Right kidney (tissue), 9 donors: ENCODE data around the gene RHBDD3.

Experiments used
- DNase-seq: peaks from one replicate; pipeline ENCODE4 v3.0.0-alpha.2; 2016
- long read RNA-seq, 8 donors: transcript quantifications; one replicate each; lab custom pipeline, GENCODE V29; 2026

RHBDD3 gene
- long read RNA-seq, donor 1, transcript RHBDD3-206 (3 exons, 999 nt), result major isoform, 9 of 18 reads
- long read RNA-seq, donor 1, transcript RHBDD3-201 (7 exons, 1,794 nt), result major isoform, 9 of 18 reads
- long read RNA-seq, donor 1, partial matches to known transcripts, result 0 of 18 reads
- long read RNA-seq, donor 1, other reads (novel, unspliced or antisense), result 0 of 18 reads
- long read RNA-seq, donor 2, transcript RHBDD3-206 (3 exons, 999 nt), result major isoform, 6 of 9 reads
- long read RNA-seq, donor 2, partial matches to known transcripts, result 0 of 9 reads
- long read RNA-seq, donor 2, other reads (novel, unspliced or antisense), result 0 of 9 reads
- long read RNA-seq, donor 3, transcript RHBDD3-201 (7 exons, 1,794 nt), result major isoform, 5 of 8 reads
- long read RNA-seq, donor 3, partial matches to known transcripts, result 0 of 8 reads
- long read RNA-seq, donor 3, other reads (novel, unspliced or antisense), result 0 of 8 reads
- long read RNA-seq, donor 4, partial matches to known transcripts, result 275 of 310 reads
- long read RNA-seq, donor 4, other reads (novel, unspliced or antisense), result 29 of 310 reads
- long read RNA-seq, donor 5, transcript RHBDD3-206 (3 exons, 999 nt), result major isoform, 7 of 10 reads
- long read RNA-seq, donor 5, partial matches to known transcripts, result 0 of 10 reads
- long read RNA-seq, donor 5, other reads (novel, unspliced or antisense), result 0 of 10 reads
- long read RNA-seq, donor 6, transcript RHBDD3-206 (3 exons, 999 nt), result major isoform, 5 of 8 reads
- long read RNA-seq, donor 6, partial matches to known transcripts, result 0 of 8 reads
- long read RNA-seq, donor 6, other reads (novel, unspliced or antisense), result 0 of 8 reads
- long read RNA-seq, donor 7, transcript RHBDD3-201 (7 exons, 1,794 nt), result minor isoform, 5 of 25 reads
- long read RNA-seq, donor 7, transcript RHBDD3-206 (3 exons, 999 nt), result major isoform, 20 of 25 reads
- long read RNA-seq, donor 7, partial matches to known transcripts, result 0 of 25 reads
- long read RNA-seq, donor 7, other reads (novel, unspliced or antisense), result 0 of 25 reads
- long read RNA-seq, donor 8, transcript RHBDD3-201 (7 exons, 1,794 nt), result minor isoform, 5 of 12 reads
- long read RNA-seq, donor 8, transcript RHBDD3-206 (3 exons, 999 nt), result major isoform, 7 of 12 reads
- long read RNA-seq, donor 8, partial matches to known transcripts, result 0 of 12 reads
- long read RNA-seq, donor 8, other reads (novel, unspliced or antisense), result 0 of 12 reads

DNA sequence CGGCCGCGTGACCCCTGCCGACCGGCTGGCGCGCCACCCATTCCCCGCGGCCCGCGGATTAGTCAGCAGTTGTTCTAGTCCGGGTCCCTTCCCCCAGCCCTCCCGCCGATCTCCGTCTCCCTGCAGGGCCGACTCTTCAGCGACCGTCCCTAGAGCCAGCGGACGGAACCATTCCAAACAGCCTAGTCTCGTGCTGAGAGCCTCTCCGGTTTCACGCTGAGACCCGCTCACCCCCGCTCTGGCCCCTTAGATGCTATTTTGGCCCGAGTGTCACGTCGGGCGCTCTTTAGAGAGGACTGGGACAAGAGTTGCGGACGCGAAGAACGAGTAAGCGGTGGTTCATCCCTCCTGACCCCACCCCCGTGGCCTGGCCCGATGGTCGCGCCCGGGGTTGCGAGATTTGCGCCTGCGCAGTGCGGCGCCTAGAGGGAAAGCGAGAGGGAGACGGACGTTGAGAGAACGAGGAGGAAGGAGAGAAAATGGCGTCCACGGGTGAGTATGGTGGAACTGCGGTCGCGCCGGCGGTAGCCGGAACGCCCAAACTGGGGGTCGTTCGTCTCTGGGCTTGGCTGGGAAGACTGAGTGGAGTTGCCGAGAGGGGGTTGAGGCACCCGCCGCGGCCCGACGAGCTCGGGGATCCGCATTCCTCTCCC is at the start of gene RHBDD3, which contains the start of gene EWSR1:
Gene RHBDD3, minus strand, starts transcription at position 124 of the 653 bp plus-strand sequence. CDS start 2,355 bp downstream, outside the sequence.
Gene EWSR1, plus strand, starts transcription at position 411 of the 653 bp plus-strand sequence. Its CDS starts 69 bp downstream, at position 480.
- DNase-seq, result peak; percentile 99

GRCh38 chr22:29316141-29316828 is 48.5 kb upstream of the RHBDD3 start:
- DNase-seq, result no peak

DNA sequence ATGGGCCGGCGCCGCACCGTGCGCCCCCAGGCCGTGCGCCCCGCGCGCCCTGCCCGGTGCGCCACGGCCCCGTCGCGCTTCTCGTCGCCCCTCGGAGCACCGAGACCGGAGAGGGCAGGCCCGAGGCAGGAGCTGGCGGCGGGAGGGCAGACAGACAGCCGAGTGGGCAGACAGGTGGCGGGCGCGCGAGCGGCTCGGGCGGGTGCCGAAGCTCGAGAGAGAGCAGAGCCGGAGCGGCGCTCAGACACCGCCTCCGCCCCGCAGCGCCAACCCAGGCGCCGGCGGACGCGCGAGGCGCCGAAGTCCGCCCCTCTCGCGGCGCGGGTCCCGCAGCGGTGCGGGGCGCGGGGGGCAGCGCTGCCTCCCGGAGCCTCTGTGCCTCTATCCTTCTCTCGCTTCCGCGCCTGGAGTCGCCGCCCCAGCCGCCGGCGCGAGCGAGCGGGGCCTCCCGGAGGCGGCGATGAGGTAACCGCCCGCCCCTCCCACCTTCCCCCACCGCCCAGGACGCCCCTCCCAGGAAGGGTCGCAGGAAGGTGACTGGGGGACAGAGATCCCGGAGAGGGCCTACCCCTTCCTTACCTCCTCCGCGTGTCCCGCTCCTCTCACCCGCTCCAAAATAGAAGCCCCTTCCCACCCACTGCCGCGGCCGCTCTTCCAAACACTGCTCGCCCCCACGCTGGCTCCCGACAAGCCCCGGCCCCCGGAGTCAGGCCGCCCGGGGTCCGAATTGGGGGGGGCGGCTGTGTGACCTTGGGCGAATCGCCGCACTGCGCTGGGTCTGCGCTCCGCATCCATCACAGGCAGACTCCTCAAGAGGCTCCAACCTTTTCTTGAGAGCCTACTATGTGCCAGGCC is 47.7 kb upstream of the RHBDD3 start, which contains the start of gene RASL10A:
Gene RASL10A, minus strand, starts transcription at position 412 of the 855 bp plus-strand sequence. CDS start 451 bp downstream, outside the sequence.
- peak; percentile 61 for DNase-seq

DNA sequence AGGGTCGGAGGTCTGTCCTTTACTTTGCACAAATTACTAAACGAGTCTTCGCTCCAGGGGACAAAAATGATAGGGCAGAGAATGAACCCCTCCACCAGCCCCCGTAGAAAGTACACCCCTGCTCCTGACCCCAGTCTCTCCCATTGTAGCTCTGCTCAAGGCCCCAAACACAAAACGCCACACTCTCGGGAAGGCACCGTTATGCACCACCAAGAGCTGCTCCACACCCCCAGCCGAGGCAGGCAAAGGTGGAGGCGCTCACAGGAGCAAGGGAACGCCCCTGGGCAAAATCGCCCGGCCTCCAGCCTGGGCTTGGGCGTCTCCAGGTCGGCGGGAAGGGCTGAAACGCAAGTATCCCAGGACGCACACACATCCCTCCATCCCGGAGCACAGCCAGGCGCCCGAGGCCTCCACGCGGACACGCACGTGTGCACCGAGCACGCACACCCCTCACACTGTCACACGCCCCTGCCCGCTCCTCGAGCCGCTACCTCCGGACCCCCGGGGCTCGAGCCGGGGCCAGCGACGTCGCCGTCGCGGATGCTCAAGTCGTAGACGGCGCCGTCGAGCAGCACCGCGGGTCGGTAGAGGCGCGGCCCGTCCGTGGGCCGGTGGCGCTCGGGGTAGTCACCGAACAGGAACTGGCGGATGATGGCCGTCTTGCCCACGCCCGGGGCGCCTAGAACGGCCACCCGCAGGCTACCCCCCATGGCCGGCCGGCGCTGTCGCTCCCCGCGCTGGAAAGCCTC is 46.9 kb upstream of the RHBDD3 start:
- peak; percentile 61 for DNase-seq

DNA sequence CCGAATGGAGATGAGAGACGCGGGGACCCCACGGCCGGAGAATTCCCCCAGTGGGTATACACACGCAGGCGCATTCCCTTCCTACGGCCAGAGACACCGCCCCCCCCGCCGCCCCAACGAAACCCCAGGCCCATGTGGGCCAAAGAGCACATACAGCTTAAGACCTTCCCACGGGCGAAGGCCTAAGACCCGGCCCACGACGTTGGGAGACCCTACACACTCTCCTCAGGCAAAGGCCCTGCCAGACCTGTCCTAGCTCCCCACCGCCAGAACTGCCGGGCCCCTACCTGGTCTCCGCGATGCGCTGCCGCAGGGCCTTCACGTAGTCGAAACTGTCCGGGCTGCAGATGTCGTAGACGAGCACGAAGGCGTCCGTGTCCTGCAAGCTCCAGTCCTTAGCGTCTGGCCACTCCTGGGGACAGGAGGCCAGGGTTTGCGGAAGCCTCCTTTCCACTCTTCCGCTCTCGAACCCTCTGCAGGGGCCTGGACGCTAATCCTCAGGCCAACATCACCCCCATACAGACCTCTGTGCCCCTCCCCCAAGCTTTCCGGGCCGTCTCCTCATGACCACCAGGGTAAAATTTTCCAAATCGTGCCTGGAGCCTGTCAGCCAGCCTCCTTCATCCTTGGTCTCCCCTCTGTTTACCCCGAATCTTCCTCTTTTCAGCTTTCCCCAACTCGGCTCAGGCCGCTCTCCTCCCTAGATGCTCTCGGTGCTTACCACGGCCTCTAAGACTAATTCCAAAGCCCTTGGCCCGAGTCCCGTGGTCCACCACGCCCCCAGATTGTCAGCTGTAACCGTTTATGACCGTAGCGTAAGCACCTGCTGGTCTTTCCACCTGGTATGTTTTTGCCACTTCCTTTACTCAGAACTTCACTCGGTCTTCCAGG is 46.0 kb upstream of the RHBDD3 start:
- peak; percentile 41 for DNase-seq

DNA sequence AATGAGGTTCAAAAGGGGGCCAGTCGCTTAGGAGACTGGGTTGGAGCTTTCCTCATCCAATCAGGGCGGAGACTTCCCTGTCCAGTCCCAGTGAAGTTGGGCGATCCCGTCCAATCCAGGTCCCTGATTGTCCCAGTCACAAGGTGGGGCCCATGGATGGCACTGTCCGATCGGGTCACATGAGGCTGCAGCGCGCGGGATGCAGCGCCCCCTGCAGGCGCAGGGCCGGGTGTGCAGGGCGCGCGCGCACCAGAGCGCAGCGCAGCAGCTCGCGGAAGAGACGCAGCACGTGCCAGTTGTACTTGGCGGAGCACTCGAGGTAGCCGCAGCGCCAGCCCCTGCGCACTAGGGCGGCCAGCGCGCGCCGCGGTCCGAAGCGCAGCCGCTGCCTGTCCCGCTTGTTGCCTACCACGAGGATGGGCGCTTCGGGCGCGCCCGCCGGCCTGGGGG is 45.4 kb upstream of the RHBDD3 start:
- DNase-seq, result peak; percentile 60

GRCh38 chr22:29312218-29313125 is 44.7 kb upstream of the RHBDD3 start:
- no peak for DNase-seq

GRCh38 chr22:29311464-29312217 is 43.9 kb upstream of the RHBDD3 start:
- DNase-seq, result no peak

DNA sequence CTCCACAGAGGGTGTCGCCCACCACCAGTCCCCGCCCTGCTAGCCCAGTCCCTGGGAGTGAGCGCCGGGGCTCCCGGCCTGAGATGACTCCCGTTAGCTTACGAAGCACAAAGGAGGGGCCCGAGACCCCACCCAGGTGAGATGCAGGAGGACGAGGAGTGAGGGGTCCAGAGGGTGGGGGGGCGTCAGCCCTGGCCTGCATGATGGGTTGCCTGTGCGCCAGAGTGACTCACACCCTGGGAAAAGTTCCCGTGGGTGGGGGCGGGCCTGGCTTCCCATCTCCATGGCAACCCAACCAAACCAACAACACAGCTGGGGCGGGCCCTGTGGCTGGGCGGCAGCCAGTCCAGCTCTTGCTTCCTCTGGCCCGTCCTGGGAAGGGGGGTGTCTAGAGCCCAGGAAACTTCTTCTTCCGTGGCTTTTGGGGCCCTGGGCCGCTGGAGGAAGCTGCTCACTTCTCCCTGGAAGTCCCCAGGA is 43.1 kb upstream of the RHBDD3 start:
- DNase-seq, result peak; percentile 67

- no peak for DNase-seq
These were observed 42.5 kb upstream of the RHBDD3 start for GRCh38 chr22:29310065-29310862.

DNA sequence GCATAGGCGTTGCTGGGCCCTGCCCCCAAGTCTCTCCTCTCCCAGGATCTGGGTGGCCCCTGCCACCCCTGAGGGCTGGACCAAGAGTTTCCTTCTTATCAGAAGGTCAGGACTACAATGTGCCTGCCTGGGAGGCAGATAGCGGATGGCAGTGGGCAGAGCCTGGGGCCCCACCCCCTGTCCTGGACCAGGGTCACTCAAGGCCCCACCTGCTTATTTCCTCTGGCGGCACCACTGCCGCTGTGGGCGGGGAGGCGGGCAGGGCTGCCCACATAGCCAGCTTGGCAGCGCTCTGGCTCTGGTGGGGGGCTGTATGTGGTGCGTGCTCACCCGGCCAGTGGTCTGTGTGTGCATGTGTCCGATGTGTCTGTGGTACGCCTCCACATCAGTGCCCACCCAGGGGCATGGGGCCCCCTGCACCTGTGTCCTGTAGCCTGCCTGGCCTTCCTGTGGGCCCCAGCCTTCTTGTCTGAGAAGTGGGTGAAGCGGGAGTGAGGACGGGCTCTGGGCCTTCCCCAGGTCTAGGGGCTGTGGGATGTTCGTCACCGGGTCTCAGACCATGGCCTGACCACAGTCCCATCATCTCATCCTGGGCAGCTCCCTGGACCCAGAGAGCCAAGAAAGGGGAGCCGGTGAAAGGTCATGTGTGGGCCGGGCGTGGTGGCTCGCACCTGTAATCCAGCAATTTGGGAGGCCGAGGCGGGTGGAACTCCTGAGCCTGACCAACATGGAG is 41.7 kb upstream of the RHBDD3 start:
- DNase-seq, result peak; percentile 35

DNA sequence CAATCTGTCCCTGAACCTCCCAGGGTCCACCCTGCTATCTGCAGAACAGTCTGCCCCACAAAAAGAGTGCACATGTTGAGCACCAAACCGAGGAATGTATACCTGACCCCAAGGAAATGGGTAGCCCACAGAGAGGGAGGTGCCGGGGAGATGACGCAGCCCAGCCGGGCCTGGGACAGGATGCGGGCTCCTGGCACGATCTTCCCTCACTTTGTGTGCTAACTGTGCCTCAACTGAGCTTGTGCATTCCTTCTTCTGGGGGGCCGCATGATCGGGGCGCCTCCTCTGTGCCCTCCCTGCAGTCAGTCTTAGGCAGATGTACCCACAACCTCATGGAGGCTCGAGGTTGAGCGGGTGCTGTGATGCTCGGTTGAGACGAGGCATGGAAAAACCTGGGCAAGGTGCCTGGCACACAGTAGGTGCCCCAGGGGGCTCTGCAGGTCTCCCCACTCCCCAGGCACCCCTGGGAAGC is 41.0 kb upstream of the RHBDD3 start:
- peak; percentile 29 for DNase-seq

DNA sequence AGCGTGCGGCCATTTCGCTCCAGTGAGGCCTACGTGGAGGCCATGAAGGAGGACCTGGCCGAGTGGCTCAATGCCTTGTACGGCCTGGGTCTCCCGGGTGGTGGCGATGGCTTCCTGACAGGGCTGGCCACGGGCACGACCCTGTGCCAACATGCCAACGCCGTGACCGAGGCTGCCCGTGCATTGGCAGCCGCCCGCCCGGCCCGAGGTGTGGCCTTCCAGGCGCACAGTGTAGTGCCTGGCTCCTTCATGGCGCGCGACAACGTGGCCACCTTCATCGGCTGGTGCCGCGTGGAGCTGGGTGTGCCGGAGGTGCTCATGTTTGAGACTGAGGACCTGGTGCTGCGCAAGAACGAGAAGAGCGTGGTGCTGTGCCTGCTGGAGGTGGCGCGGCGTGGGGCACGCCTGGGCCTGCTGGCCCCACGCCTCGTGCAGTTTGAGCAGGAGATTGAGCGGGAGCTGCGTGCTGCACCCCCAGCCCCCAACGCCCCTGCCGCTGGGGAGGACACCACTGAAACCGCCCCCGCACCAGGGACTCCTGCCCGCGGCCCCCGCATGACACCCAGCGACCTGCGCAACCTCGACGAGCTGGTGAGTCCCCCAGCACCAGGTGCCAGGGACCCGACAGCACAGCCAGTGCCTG is 40.5 kb upstream of the RHBDD3 start:
- no peak for DNase-seq
